GM20431 (cell line): Measurements from ENCODE around the gene UGCG.
"Not testable (repeated sequence)": the region's sequence is repeated elsewhere in the genome, so short reads cannot be mapped to it uniquely, and the experiment has no call there.

ENCODE experiments used
- in situ Hi-C: fragments of 300-500 bp; cut with MseI, MboI; formaldehyde crosslinking; loops from one replicate; pipeline ENCODE4 v1.15.0; 2020; ENCODE audit warnings: low sequenced_read_pairs; ENCODE audit not compliant: unreplicated experiment

Gene UGCG

GRCh38 chr9:111895996-111896941, at the start of gene UGCG:
TSS of gene UGCG (plus strand) at chr9:111896814. CDS start at chr9:111897216, 402 bp downstream.
- in situ Hi-C loops: no loop called here

GRCh38 chr9:111851553-111851952, 45.1 kb upstream of the UGCG start:
- in situ Hi-C loops: no loop called here

GRCh38 chr9:111852291-111852690, 44.3 kb upstream of the UGCG start:
- in situ Hi-C loops: no loop called here

GRCh38 chr9:111853450-111853827, 43.2 kb upstream of the UGCG start:
- in situ Hi-C loops: no loop called here

GRCh38 chr9:111854799-111855198, 41.8 kb upstream of the UGCG start:
- in situ Hi-C loops: no loop called here

GRCh38 chr9:111857555-111858211, 38.9 kb upstream of the UGCG start:
- in situ Hi-C loops: no loop called here

GRCh38 chr9:111860443-111860842, 36.2 kb upstream of the UGCG start:
- in situ Hi-C loops: no loop called here

GRCh38 chr9:111863636-111864035, 33.0 kb upstream of the UGCG start:
- in situ Hi-C loops: no loop called here

GRCh38 chr9:111866976-111867375, 29.6 kb upstream of the UGCG start:
- in situ Hi-C loops: no loop called here

GRCh38 chr9:111868475-111868874, 28.1 kb upstream of the UGCG start:
- in situ Hi-C loops: no loop called here

GRCh38 chr9:111870774-111871498, 25.7 kb upstream of the UGCG start:
- in situ Hi-C loops: no loop called here

GRCh38 chr9:111871499-111871855, 25.1 kb upstream of the UGCG start:
- in situ Hi-C loops: no loop called here

GRCh38 chr9:111872886-111873285, 23.7 kb upstream of the UGCG start:
- in situ Hi-C loops: no loop called here

GRCh38 chr9:111873901-111874300, 22.7 kb upstream of the UGCG start:
- in situ Hi-C loops: no loop called here

GRCh38 chr9:111874500-111874899, 22.1 kb upstream of the UGCG start:
- in situ Hi-C loops: no loop called here

GRCh38 chr9:111875291-111875690, 21.3 kb upstream of the UGCG start:
- in situ Hi-C loops: not testable (repeated sequence)

- in situ Hi-C loops: not testable (repeated sequence)
Observed at GRCh38 chr9:111875691-111876090, 20.9 kb upstream of the UGCG start.

GRCh38 chr9:111876179-111876578, 20.4 kb upstream of the UGCG start:
- in situ Hi-C loops: no loop called here

GRCh38 chr9:111877420-111877819, 19.2 kb upstream of the UGCG start:
- in situ Hi-C loops: no loop called here

- in situ Hi-C loops: no loop called here
Observed at GRCh38 chr9:111878946-111879345, 17.7 kb upstream of the UGCG start.
